ENCODE results near the gene TUBA4B.
A peak's percentile ranks its signal among the peaks of the same experiment; 100 is the strongest.

Gene TUBA4B

GRCh38 chr2:219289195-219289536 is 36.1 kb downstream of the TUBA4B start:
- TF ChIP-seq CEBPB (IDR thresholded peaks at IDR 0.05), result no peak
- TF ChIP-seq REST (IDR thresholded peaks at IDR 0.05; ENCODE audit: low read depth), result no peak
- TF ChIP-seq USF1 (IDR thresholded peaks at IDR 0.05), result no peak
- TF ChIP-seq YY1 (IDR thresholded peaks at IDR 0.05; ENCODE audit: low read depth), result no peak
- no peak for TF ChIP-seq MAX (IDR thresholded peaks at IDR 0.05)
- TF ChIP-seq EGR1 (IDR thresholded peaks at IDR 0.05), result no peak
- no peak for TF ChIP-seq CREB1 (IDR thresholded peaks at IDR 0.05; ENCODE audit: low read depth)
- TF ChIP-seq TAF1 (IDR thresholded peaks at IDR 0.05; ENCODE audit: low read depth), result no peak
- no peak for TF ChIP-seq FOXM1 (IDR thresholded peaks at IDR 0.05; ENCODE audit: borderline replicate concordance, low read depth)
- no peak for TF ChIP-seq ZBTB7A (IDR thresholded peaks at IDR 0.05; ENCODE audit: low read depth)
- no peak for TF ChIP-seq NFIC (IDR thresholded peaks at IDR 0.05)
- no peak for TF ChIP-seq RAD21 (IDR thresholded peaks at IDR 0.05; ENCODE audit: low read depth)
- no peak for TF ChIP-seq TEAD4 (IDR thresholded peaks at IDR 0.05)

GRCh38 chr2:219289537-219290361 is 36.7 kb downstream of the TUBA4B start:
- TF ChIP-seq CREB1 (IDR thresholded peaks at IDR 0.05; ENCODE audit: low read depth) (no peak), MAX (IDR thresholded peaks at IDR 0.05) (0 out of 2 replicates have a peak, but pooled peaks have one; percentile 51), FOXM1 (IDR thresholded peaks at IDR 0.05; ENCODE audit: borderline replicate concordance, low read depth) (no peak), CEBPB (IDR thresholded peaks at IDR 0.05) (peak; percentile 34; the same call in 1 of the 2 replicates), USF1 (IDR thresholded peaks at IDR 0.05) (no peak), EGR1 (IDR thresholded peaks at IDR 0.05) (peak; percentile 57; the same call in 1 of the 2 replicates), NFIC (IDR thresholded peaks at IDR 0.05) (peak; percentile 92), YY1 (IDR thresholded peaks at IDR 0.05; ENCODE audit: low read depth) (no peak), TEAD4 (IDR thresholded peaks at IDR 0.05) (no peak), ZBTB7A (IDR thresholded peaks at IDR 0.05; ENCODE audit: low read depth) (peak; percentile 97), TCF12 (IDR thresholded peaks at IDR 0.05; ENCODE audit: low read depth) (peak; percentile 32; the same call in 1 of the 2 replicates)

- TF ChIP-seq EGR1 (IDR thresholded peaks at IDR 0.05) (no peak), EP300 (IDR thresholded peaks at IDR 0.05; ENCODE audit: borderline replicate concordance) (no peak), FOXM1 (IDR thresholded peaks at IDR 0.05; ENCODE audit: borderline replicate concordance, low read depth) (no peak), CREB1 (IDR thresholded peaks at IDR 0.05; ENCODE audit: low read depth) (no peak), ZBTB7A (IDR thresholded peaks at IDR 0.05; ENCODE audit: low read depth) (no peak)
Observed at GRCh38 chr2:219290381-219291171, 37.5 kb downstream of the TUBA4B start.

DNA sequence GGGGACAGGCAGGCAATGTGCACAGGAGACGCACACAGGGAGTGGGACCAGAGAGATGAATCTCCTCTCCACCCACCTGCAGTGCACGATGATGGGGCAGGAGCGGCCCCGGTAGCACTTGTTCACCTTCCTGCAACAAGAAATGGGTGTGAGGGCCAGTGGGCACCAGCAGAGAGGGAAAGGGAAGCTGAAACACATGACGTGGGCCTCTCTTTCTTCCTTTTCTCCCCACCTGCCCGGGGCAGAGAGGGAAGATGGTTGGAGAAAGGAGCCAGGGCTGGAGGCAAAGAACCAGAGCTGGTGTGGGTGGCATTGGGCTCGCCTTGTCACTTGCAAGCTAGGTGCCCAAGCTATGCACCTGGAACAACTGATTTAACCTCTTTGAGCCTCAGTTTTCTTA is 38.4 kb downstream of the TUBA4B start:
- no peak for TF ChIP-seq MAX (IDR thresholded peaks at IDR 0.05)
- no peak for TF ChIP-seq TAF1 (IDR thresholded peaks at IDR 0.05; ENCODE audit: low read depth)
- TF ChIP-seq CREB1 (IDR thresholded peaks at IDR 0.05; ENCODE audit: low read depth), result no peak
- no peak for TF ChIP-seq EGR1 (IDR thresholded peaks at IDR 0.05)
- TF ChIP-seq CEBPB (IDR thresholded peaks at IDR 0.05), result no peak
- no peak for TF ChIP-seq USF1 (IDR thresholded peaks at IDR 0.05)
- no peak for TF ChIP-seq FOXM1 (IDR thresholded peaks at IDR 0.05; ENCODE audit: borderline replicate concordance, low read depth)
- TF ChIP-seq REST (IDR thresholded peaks at IDR 0.05; ENCODE audit: low read depth), result no peak
- TF ChIP-seq TCF12 (IDR thresholded peaks at IDR 0.05; ENCODE audit: low read depth), result no peak
- no peak for TF ChIP-seq NFIC (IDR thresholded peaks at IDR 0.05)
- no peak for TF ChIP-seq YY1 (IDR thresholded peaks at IDR 0.05; ENCODE audit: low read depth)
- TF ChIP-seq TEAD4 (IDR thresholded peaks at IDR 0.05), result no peak
- no peak for TF ChIP-seq EP300 (IDR thresholded peaks at IDR 0.05; ENCODE audit: borderline replicate concordance)
- TF ChIP-seq ZBTB7A (IDR thresholded peaks at IDR 0.05; ENCODE audit: low read depth), result no peak
- TF ChIP-seq RAD21 (IDR thresholded peaks at IDR 0.05; ENCODE audit: low read depth), result no peak

All from Ishikawa (cell line).